A673 (cell line): Measurements from ENCODE around the gene INVS. TPM values are rescaled to one million over a fixed set of nuclear protein-coding genes. Genes with fewer than 3 reads are reported as not detected.

Source experiments
- BruUV-seq: library from RNA; stranded (reverse); fragments of 400-500 nt; replicated peaks from 2 replicates; lab custom pipeline; 2021; lab: Mats Ljungman, UMichigan
- CTCF ChIA-PET: fragments of 300-600 bp; sonication (Branson Sonifier 250); formaldehyde crosslinking; loops from one replicate; lab custom pipeline; 2022; ENCODE audit warnings: antibody characterized with exemption; lab: Charles Lee
- POLR2A ChIA-PET: fragments of 300-600 bp; sonication (Branson Sonifier 250); formaldehyde crosslinking; loops from one replicate; lab custom pipeline; 2022; ENCODE audit warnings: antibody characterized with exemption; ENCODE audit not compliant: low non-redundant PET; lab: Charles Lee
- DNase-seq: peaks from one replicate; pipeline ENCODE4 v3.0.0-alpha.2; 2015; ENCODE audit warnings: low spot score
- H3K27ac ChIP-seq: fragments of 200-600 bp; sonication (generic); 2 replicates; pipeline ENCODE4 v1.5.1; 2016; ENCODE audit warnings: mixed run types, low read depth, mild to moderate bottlenecking, mixed read lengths, antibody characterized with exemption, low read length; ENCODE audit not compliant: poor library complexity, severe bottlenecking
- H3K27me3 ChIP-seq: fragments of 200-600 bp; sonication (generic); replicated peaks from 2 replicates; pipeline ENCODE4 v1.6.1; 2017; ENCODE audit warnings: mixed run types, low read depth, mild to moderate bottlenecking, mixed read lengths, antibody characterized with exemption, low read length; ENCODE audit not compliant: insufficient read depth, poor library complexity
- H3K36me3 ChIP-seq: fragments of 200-600 bp; sonication (generic); 2 replicates; pipeline ENCODE4 v1.6.1; 2016; ENCODE audit warnings: mixed run types, mild to moderate bottlenecking, mixed read lengths, antibody characterized with exemption, low read length; ENCODE audit not compliant: insufficient read depth, poor library complexity, severe bottlenecking
- H3K4me1 ChIP-seq: fragments of 200-600 bp; sonication (generic); 2 replicates; pipeline ENCODE4 v1.6.1; 2017; ENCODE audit warnings: mixed run types, mild to moderate bottlenecking, mixed read lengths, antibody characterized with exemption, low read length; ENCODE audit not compliant: insufficient read depth, poor library complexity, severe bottlenecking
- H3K4me3 ChIP-seq: fragments of 200-600 bp; sonication (generic); 2 replicates; pipeline ENCODE4 v1.5.1; 2016; ENCODE audit warnings: low read depth, mixed run types, mild to moderate bottlenecking, mixed read lengths, low read length; ENCODE audit not compliant: poor library complexity, severe bottlenecking
- H3K9me3 ChIP-seq: fragments of 200-600 bp; sonication (generic); 2 replicates; pipeline ENCODE4 v1.6.1; 2016; ENCODE audit warnings: mixed run types, low read depth, mild to moderate bottlenecking, mixed read lengths, antibody characterized with exemption, low read length; ENCODE audit not compliant: poor library complexity, severe bottlenecking
- CTCF ChIP-seq: fragments of 300-800, 200-600 bp; sonication (generic); conservative IDR thresholded peaks from 2 replicates; pipeline ENCODE4 v1.5.1; 2017; ENCODE audit warnings: low read depth, mild to moderate bottlenecking, antibody characterized with exemption, low read length, moderate library complexity, mixed read lengths
- EZH2 ChIP-seq: fragments of 200-600 bp; sonication (generic); IDR thresholded peaks from 2 replicates; pipeline ENCODE4 v1.6.1; 2017; ENCODE audit warnings: borderline replicate concordance, low read depth, mild to moderate bottlenecking, mixed read lengths, antibody characterized with exemption, low read length; ENCODE audit not compliant: poor library complexity, severe bottlenecking
- intact Hi-C: fragments of 100-400 bp; cut with micrococcal nuclease; formaldehyde crosslinking; loops from one replicate; pipeline ENCODE4 v1.10.0; 2022; ENCODE audit not compliant: unreplicated experiment
- total RNA-seq: library from RNA; stranded (reverse); gene quantifications from 2 replicates; pipeline ENCODE4 v1.2.3, GENCODE V29; 2021

The INVS gene
- total RNA-seq, 1 experiment from 2014 or later, result 23.3 TPM

- Histone ChIP-seq H3K9me3 (peaks cover 4% of the 10 kb centered on the region), H3K4me3 (no peak overlapping the region), H3K27me3 (no peaks in the 10 kb centered on the region), H3K4me1 (no peaks in the 10 kb centered on the region), H3K36me3 (peaks cover 62% of the 10 kb centered on the region), H3K27ac (no peak overlapping the region)
- CTCF ChIA-PET, result no interaction called here
- no TSS peak for BruUV-seq
- DNase-seq, result no peak
- TF ChIP-seq CTCF (no peak), EZH2 (no peak)
- POLR2A ChIA-PET, result no interaction called here
- intact Hi-C loops, result no loop called here
These were observed 208.0 kb downstream of the INVS start for GRCh38 chr9:100307080-100307479.

GRCh38 chr9:100308965-100309564, 210.0 kb downstream of the INVS start:
- no TSS peak for BruUV-seq
- POLR2A ChIA-PET, result no interaction called here
- peaks cover 60% of the 10 kb centered on the region for H3K36me3 ChIP-seq
- DNase-seq, result no peak
- peaks cover 4% of the 10 kb centered on the region for H3K9me3 ChIP-seq
- TF ChIP-seq CTCF (no peak), EZH2 (no peak)
- H3K4me1 ChIP-seq, result no peaks in the 10 kb centered on the region
- no peaks in the 10 kb centered on the region for H3K27me3 ChIP-seq
- CTCF ChIA-PET, result no interaction called here
- intact Hi-C loops, result no loop called here
- H3K27ac ChIP-seq, result no peak overlapping the region
- no peak overlapping the region for H3K4me3 ChIP-seq

- BruUV-seq, result no TSS peak
- Histone ChIP-seq H3K4me3 (no peak overlapping the region), H3K27me3 (no peaks in the 10 kb centered on the region), H3K36me3 (peaks cover 61% of the 10 kb centered on the region), H3K4me1 (no peaks in the 10 kb centered on the region), H3K9me3 (peaks cover 4% of the 10 kb centered on the region), H3K27ac (no peak overlapping the region)
- no peak for DNase-seq
- ChIA-PET CTCF (no interaction called here), POLR2A (no interaction called here)
- TF ChIP-seq CTCF (no peak), EZH2 (no peak)
- intact Hi-C loops, result no loop called here
These were observed 210.9 kb downstream of the INVS start for GRCh38 chr9:100309992-100310391.
